GM12878 (cell line): ENCODE data around the gene SCNM1.

ENCODE experiments used
- CHD4 ChIP-seq: fragments of 200-600 bp; sonication (generic); IDR thresholded peaks from 2 replicates; pipeline ENCODE4 v1.6.1; 2016; ENCODE audit warnings: mild to moderate bottlenecking
- HCFC1 ChIP-seq: fragments of 150-350 bp; IDR thresholded peaks from 2 replicates; pipeline ENCODE4 v1.6.1; 2014; ENCODE audit warnings: low read length
- NFYA ChIP-seq: IDR thresholded peaks from 2 replicates; pipeline ENCODE4 v1.6.1; 2011; ENCODE audit warnings: low read depth, mild to moderate bottlenecking, low read length, improper control_type of control experiment, borderline replicate concordance
- PAX5 ChIP-seq: IDR thresholded peaks from 2 replicates; pipeline ENCODE4 v1.6.1; 2011; ENCODE audit warnings: low read depth, low read length, borderline replicate concordance
- POLR2AphosphoS5 ChIP-seq: IDR thresholded peaks from 2 replicates; pipeline ENCODE4 v1.6.1; 2011; ENCODE audit warnings: mild to moderate bottlenecking, low read length, inconsistent platforms
- RAD21 ChIP-seq: IDR thresholded peaks from 2 replicates; pipeline ENCODE4 v1.6.1; 2011; ENCODE audit warnings: mild to moderate bottlenecking, low read depth, low read length, moderate library complexity; ENCODE audit not compliant: insufficient read depth
- RFX5 ChIP-seq: IDR thresholded peaks from 2 replicates; pipeline ENCODE4 v1.6.1; 2011; ENCODE audit warnings: low read depth, low read length, improper control_type of control experiment
- TAF1 ChIP-seq: IDR thresholded peaks from 2 replicates; pipeline ENCODE4 v1.6.1; 2011; ENCODE audit warnings: mild to moderate bottlenecking, low read depth, low read length, borderline replicate concordance
- TCF3 ChIP-seq: IDR thresholded peaks from 2 replicates; pipeline ENCODE4 v1.6.1; 2012; ENCODE audit warnings: low read depth, mild to moderate bottlenecking, low read length, borderline replicate concordance; ENCODE audit not compliant: insufficient read depth
- ZNF274 ChIP-seq: IDR thresholded peaks from one replicate; pipeline ENCODE4 v1.8.0; 2011; ENCODE audit not compliant: insufficient read length, insufficient read depth
- ZZZ3 ChIP-seq: IDR thresholded peaks from 2 replicates; pipeline ENCODE4 v1.6.1; 2011; ENCODE audit warnings: low read depth; ENCODE audit not compliant: control insufficient read depth, insufficient read length
- TF ChIP-seq, protein P1 (sequence below), 3 experiments: IDR thresholded peaks in 2 of 3; conservative IDR thresholded peaks in 1 of 3; 2 replicates each; pipeline ENCODE4 v1.5.1; 2011; ENCODE audit warnings: low read depth in 3 of 3, low read length in 3 of 3, mild to moderate bottlenecking in 3 of 3, control low read depth in 2 of 3, moderate library complexity in 2 of 3, inconsistent platforms in 1 of 3, mixed read lengths in 1 of 3; ENCODE audit not compliant: control insufficient read depth in 2 of 3, insufficient read depth in 1 of 3; ENCODE audit errors: extremely low read depth in 1 of 3
- TF ChIP-seq, protein P2 (sequence below): fragments of 150-350 bp; IDR thresholded peaks from 2 replicates; pipeline ENCODE4 v1.6.1; 2014; ENCODE audit warnings: mild to moderate bottlenecking, low read depth, low read length

DNA sequence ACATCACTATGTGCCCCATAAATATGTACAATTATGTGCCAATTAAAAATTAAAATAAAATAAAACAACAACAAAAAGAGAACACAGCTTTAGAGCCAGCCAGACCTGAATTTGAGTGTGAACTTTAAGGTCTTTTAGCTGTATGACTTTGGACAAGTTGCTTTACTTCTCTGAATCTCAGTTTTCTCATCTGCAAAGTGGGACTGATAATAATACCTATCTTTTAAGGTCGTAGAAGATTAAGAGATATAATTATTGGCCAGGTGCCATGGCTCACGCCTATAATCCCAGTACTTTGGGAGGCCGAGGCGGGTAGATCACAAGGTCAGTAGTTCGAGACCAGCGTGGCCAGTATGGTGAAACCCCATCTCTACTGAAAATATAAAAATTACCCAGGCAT, 27.4 kb downstream of the SCNM1 start:
- TF ChIP-seq POLR2AphosphoS5 (no peak), PAX5 (no peak), TAF1 (no peak), CHD4 (no peak), HCFC1 (no peak), ZNF274 (no peak), RFX5 (no peak), TCF3 (no peak), ZZZ3 (no peak), RAD21 (no peak), NFYA (no peak)
- TF ChIP-seq, protein P1, sequence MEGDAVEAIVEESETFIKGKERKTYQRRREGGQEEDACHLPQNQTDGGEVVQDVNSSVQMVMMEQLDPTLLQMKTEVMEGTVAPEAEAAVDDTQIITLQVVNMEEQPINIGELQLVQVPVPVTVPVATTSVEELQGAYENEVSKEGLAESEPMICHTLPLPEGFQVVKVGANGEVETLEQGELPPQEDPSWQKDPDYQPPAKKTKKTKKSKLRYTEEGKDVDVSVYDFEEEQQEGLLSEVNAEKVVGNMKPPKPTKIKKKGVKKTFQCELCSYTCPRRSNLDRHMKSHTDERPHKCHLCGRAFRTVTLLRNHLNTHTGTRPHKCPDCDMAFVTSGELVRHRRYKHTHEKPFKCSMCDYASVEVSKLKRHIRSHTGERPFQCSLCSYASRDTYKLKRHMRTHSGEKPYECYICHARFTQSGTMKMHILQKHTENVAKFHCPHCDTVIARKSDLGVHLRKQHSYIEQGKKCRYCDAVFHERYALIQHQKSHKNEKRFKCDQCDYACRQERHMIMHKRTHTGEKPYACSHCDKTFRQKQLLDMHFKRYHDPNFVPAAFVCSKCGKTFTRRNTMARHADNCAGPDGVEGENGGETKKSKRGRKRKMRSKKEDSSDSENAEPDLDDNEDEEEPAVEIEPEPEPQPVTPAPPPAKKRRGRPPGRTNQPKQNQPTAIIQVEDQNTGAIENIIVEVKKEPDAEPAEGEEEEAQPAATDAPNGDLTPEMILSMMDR (IDR thresholded peaks at IDR 0.05 in 2 of 3, conservative IDR thresholded peaks at IDR 0.05 in 1 of 3; ENCODE audit: control insufficient read depth in 2 of 3, extremely low read depth in 1 of 3, insufficient read depth in 1 of 3, low read depth in 3 of 3, low read length in 3 of 3) = no peak
- TF ChIP-seq, protein P2, sequence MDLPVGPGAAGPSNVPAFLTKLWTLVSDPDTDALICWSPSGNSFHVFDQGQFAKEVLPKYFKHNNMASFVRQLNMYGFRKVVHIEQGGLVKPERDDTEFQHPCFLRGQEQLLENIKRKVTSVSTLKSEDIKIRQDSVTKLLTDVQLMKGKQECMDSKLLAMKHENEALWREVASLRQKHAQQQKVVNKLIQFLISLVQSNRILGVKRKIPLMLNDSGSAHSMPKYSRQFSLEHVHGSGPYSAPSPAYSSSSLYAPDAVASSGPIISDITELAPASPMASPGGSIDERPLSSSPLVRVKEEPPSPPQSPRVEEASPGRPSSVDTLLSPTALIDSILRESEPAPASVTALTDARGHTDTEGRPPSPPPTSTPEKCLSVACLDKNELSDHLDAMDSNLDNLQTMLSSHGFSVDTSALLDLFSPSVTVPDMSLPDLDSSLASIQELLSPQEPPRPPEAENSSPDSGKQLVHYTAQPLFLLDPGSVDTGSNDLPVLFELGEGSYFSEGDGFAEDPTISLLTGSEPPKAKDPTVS = no peak
